Stimulated activated CD4-positive, alpha-beta T cell treated with anti-CD3 and anti-CD28 coated beads, Interleukin-12 subunit alpha, Interleukin-12 subunit beta, amount 100 ng/mL, for 48 hours (primary cell): ENCODE results near the gene TMEM183A.

ENCODE experiments used
- DNase-seq, 3 donors: peaks; one replicate each; pipeline ENCODE4 v3.0.0-alpha.2; 2020; ENCODE audit warnings: low read depth in 2 of 3, low spot score in 1 of 3

Gene TMEM183A

GRCh38 chr1:203028067-203028783 lies 21.1 kb downstream of the TMEM183A start:
- DNase-seq = no peak

DNA sequence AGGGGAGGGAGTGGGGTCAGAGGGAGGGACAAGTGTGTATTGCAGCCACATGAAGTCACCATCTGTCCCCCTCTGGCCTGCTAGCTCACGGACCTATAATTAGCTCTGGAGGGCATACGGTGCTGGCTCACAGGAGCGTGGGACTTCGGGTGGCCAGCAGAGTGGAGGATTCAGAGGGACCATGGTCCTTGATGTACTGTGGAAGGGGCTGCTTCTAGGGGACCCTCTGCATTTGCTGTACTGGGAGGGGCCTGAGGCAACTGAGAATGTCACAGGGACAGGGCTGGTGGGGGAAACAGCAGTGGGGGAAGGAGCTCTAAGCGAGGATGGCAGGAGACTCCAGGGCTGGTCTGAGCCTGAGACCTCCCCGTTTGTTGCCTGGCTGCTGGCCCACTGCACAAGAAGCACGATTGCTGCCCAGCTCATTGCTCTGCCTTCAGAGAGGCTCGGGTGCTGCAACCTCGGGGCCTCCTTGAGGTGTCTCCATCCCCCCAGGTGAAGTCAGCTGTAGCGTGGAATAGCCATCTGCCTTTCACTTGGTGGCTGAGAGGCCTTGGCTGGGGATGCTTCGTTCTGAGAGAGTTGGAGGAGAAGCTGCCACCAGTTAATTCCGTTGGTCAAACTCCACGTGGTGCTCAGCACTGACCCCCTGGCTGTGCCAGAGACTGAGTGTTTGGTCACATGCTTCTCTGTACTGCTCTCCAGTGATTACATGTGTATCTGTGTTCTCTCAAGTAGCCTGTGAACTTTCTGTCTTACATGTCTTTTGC lies 21.8 kb downstream of the TMEM183A start:
- no peak for DNase-seq

GRCh38 chr1:203031467-203031866 lies 24.3 kb downstream of the TMEM183A start:
- DNase-seq = no peak

DNA sequence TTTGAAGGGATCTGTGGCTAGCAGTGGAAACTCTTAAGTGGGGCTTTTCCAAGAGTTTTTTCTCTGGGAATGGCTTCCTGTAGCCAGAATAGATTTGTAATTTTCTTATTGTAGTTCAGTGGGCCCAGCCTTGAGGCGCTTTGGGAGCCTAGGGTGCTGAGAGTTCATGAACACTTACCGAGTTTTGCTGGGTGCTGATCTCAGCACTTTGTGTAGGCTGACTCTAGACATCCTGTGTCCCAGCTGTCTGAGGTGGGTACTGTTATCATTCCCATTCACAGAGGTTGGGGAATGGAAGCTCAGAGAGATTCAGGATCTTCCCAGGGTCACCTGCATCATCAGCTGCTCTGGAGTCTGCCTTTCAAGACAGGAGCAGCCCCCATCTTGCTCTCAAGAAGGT lies 26.1 kb downstream of the TMEM183A start:
- no peak for DNase-seq

GRCh38 chr1:203033917-203034316 lies 26.7 kb downstream of the TMEM183A start:
- DNase-seq = no peak

GRCh38 chr1:203034422-203035110 lies 27.4 kb downstream of the TMEM183A start:
- DNase-seq = no peak

DNA sequence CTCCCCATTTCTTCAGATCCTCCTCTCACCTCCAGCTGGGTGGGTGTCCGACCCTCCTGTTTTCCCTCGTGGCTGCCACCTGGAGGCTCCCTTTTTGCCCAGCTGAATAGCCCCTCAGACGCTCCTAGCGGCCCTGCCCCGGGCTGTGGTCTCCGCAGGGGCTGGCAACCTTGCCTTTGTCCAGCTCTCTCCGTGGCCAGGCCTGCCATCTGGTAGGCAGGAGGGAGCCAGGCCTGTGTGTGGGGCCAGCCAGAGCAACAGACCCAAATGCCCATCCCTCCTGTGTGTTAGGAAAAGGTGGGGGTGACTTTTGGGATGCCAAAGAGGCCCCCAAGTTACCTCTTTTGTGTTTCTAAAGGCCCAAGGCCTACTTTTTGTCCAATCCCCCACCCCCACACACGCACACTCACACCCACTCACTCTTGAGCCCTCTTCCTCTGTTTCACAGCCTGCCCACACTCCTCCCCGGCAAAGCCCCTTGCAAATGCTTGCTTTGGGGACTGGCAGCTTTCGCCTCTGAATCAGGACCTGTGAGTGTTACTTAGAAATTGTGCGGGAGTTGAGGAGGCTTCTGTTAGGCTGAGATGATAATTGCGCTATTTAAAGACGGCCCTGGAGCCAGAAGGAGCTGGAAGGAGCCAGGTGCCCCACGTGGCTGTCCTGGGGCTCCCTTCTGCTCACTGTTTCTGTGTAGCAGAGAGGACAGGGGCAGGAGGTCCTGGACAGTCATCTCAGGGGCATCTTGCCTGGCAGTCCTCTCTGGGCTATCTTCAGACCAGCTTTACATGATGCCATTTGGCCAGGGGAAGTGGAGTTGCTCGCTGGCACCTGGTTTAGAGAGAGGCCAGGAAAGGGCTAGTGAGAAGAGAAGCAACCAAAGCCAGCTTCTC lies 28.2 kb downstream of the TMEM183A start:
- DNase-seq = no peak

GRCh38 chr1:203036135-203036534 lies 29.0 kb downstream of the TMEM183A start:
- no peak for DNase-seq

DNA sequence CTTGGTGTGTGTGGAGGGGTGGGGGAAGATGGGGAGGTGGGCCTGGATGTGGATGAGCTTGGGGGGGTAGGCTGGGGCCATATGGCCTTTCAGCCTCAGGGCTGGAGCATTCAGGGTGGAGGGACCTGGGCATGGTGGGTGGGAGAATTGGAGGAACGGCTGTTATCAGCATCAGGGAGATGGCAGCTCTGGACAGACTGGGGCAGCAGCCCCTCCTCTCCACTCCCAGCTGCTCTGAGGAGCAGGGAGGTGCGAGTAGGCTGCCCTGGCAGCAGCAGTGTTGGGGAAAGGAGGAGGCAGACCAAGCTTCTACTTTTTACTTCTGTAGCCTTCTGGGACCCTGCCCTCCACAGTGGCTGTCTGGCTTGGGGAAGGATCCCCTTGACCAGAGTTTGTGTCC lies 29.4 kb downstream of the TMEM183A start:
- no peak for DNase-seq

DNA sequence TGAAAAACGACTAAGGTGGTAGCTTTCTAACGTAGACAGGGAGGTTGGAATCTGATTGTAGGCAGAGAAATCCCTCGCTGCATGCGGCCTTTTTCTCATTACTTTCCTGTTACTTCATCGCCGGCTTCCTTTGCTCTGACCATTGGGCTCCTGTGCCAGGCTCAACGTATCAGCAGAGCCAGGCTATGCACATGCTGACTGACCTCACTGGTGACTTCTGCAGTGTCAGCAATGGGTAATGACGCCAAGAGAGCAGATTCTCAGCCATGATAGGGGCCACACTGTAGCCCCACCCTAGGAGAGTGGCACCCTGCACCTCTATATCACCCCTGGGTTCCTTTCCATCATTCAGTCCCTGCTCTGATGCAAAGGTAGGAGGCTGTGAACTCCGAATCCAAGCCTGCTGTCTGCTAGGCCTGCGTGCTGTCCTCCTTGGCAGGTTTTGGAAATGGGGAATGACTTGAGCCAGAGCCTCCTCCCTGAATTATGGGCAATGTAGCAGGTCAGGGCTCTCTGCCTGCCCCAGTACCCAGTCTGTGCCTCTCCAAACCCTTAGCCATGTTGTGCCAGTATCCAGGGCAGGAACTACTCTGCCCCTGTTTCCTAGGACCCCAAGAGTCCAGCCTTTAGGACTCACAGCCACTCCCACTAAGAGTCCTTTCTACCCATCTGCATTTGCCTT lies 30.5 kb downstream of the TMEM183A start:
- DNase-seq = no peak

DNA sequence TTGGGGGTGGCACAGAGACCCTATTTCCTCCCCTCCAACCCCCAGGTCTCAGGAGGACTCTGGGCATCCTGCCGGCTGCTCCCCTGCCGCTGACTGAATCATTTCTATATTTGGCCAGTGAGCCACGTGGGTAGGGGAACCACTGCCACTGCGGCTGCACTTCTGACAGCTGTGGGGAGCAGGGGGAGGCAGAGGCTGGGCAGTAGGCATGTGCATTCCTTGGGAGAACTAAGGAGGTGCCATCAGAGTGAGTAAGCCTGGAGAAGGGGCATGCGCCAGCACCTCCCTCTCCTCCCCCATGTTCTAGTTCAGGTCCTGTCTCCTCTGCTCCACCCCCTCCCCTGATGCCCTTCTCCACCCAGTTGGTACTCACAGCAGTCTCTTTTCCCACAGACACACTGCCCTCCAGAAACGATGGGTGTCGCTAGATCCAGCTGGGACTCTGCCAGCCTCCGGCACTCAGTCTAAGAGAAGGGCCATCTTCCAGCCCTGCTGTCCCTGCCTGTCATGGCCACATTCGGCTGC lies 31.1 kb downstream of the TMEM183A start:
- no peak for DNase-seq

GRCh38 chr1:203038891-203039608 lies 31.9 kb downstream of the TMEM183A start:
- DNase-seq = peak; percentile 42 to 67 (median 46)

DNA sequence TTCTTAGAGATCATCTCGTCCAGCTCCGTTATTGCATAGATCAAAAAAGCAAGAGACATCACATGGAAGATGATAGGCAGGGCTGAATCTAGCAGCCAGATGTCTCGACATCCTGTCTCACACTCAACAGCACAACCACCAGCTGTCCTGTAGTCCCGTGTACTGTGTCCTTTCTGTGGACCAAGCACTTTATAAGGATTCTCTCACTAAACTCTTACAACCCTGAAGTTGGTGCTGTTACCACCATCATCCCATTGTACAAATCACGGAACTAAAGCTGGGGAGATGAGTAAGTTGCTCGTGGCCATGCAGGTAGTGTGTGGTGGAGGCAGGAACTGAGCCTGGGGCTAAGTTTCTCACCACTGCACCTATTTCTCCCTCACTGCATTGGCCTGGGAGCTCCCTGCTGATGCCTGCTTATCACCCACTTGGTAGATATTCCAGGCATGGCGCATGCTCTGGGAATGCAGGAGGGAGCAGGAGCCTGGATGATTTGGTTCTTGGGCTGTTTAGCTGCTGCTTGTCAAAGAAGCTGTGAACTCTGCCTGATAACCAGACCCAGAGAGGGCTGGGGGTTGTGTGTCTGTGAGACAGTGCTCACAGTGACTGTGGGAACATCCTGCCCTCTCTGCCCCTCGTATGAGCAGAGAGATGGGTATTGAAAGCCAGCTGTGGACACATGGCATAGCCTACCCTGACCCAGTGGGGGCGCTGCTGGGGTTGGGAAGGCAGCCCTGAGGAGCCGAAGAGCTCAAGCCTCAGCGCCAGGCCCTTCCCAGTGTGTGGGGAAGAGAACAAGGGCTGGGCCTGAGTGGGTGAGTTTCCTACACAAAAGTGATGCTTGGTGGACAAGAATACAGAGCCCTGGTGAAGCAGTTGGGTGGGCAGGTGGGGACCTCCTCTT lies 32.7 kb downstream of the TMEM183A start:
- no peak for DNase-seq

DNA sequence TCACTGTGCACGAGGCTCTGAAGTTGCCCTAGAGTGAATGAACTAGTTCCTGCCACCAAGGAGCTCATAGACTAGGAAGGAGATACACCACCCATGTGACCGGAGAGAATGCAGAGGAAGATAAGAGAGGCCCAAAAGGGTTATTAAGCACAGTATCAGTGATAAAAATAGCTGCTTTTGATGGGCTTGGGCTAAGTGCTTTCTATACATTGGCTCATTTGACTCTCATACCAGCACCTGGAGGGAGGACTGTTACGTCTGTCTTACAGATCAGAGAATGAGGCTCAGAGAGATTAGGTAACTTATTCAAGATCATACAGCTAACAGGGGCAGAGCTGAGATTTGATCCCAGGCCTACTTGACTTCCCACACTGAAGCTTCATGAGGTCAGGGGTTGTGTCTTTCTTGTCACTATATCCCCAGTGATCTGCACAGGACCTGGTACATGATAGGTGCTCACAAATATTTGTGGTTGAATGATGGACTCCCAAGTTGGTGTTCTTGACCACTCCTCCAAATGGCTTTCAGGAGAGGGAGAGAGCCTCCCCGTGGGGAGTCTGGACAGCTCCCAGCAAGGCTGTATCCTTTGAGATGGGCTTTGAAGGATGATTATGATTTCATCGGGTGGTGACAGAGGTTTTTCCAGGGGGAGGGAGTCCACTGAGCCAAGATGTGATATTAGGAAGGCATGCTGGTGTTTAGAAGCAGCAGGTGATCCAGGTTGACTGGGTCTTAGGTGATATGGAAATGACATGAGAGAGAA lies 33.5 kb downstream of the TMEM183A start:
- DNase-seq = no peak

GRCh38 chr1:203041351-203041932 lies 34.3 kb downstream of the TMEM183A start:
- DNase-seq = no peak

DNA sequence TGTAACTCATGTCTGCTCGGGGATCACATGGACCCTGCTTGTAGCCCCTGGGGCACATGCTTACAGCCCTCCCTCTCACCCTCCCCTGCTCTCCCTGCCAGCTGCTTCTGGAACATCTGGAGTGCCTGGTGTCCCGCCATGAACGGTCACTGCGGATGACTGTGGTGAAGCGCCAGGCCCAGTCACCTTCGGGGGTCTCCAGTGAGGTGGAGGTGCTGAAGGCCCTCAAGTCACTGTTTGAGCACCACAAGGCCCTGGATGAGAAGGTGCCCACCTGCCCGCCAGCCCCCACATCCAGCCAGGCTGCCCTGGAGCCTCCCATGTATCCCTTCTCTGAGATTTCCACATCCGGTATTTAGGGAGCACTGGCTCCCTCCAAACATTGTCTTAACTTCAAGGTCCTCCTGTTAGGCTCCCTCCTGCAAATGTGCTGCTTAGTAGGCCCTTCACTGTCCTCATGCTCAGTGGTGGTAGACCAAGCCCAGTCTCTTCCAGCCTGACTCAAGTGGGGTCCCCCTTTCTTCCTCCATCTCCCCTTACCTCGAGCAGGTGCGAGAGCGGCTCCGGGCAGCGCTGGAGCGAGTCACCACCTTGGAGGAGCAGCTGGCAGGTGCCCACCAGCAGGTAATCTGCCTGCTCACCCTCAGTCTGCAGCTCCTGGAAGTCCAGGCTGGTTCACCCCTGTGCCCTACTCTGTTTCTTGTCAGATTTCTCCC lies 36.8 kb downstream of the TMEM183A start:
- no peak for DNase-seq
